IPS-18c (cell line): ENCODE measurements around the gene RFX8.

Experiments used
- H3K4me3 ChIP-seq: 2 replicates; pipeline ENCODE4 v1.7.0; 2013; ENCODE audit warnings: low read depth, mild to moderate bottlenecking, low read length, moderate library complexity; ENCODE audit not compliant: insufficient read depth
- H3K9me3 ChIP-seq: one replicate; pipeline ENCODE4 v1.6.1; 2013; ENCODE audit warnings: mild to moderate bottlenecking, low read length, moderate library complexity; ENCODE audit not compliant: control insufficient read depth, insufficient read depth

The RFX8 gene

DNA sequence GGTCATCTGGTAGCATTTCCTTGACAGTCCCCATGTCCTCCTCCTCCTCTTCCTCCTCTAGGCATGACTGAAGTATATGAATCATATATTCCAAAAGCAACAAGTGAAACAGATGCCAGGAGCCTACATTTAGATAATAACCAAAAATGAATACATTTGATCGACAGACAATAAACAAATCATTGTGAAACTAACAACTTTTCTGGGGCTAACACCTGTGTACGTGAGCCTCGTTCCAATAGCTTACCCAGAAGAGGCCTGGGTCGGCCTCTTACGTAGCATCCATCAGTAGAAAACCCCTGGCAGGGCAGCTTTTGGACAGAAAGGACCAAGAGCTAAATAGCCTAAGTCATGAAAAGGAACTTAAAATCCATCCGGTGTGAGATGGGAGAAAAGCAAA, 72.3 kb downstream of the RFX8 start:
- Histone ChIP-seq H3K9me3 (no peaks in the 10 kb centered on the region), H3K4me3 (no peak overlapping the region)

- Histone ChIP-seq H3K9me3 (no peaks in the 10 kb centered on the region), H3K4me3 (no peak overlapping the region)
Measured at GRCh38 chr2:101401906-101402305, 73.0 kb downstream of the RFX8 start.

- Histone ChIP-seq H3K9me3 (no peaks in the 10 kb centered on the region), H3K4me3 (no peak overlapping the region)
Measured at GRCh38 chr2:101401326-101401665, 73.6 kb downstream of the RFX8 start.

DNA sequence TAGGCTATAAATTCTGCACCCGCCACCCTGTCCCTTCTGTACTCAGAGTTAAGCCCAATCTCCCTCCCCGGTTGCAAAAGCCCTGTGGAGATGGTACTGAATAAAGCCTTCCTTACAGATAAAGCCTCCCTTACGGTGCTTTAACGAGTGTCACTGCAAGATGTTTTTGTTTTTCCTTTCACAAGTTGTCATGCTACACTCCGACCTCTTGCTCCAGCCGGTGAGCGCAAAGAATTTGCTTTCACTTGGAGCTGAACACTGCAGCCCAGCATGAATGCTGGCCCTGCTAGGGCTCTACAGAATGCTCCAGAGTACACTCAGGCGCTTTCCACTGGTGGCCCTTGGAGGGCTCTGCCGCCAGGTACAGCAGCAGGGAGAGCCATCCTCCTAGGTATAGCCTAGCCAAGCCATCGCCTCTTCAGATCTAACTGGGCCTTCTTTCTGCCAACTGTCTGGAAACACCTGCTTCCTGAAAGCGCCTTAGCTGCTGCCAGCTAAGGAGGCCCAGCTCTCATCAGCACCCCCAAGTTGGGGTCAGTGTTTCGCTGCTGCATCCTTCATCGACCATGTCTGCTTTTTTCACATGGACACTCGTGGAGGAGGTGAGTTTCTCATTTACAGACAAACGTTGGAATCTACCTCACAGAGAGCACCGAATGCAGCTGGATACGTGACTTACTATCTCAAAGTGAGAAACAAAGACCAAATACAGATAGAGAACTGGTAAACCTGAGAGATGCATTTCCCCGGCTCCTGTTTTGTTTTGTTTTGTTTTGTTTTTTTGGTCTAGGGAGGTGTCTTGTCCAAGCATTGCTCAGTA, 74.2 kb downstream of the RFX8 start:
- no peak overlapping the region for H3K4me3 ChIP-seq
- no peaks in the 10 kb centered on the region for H3K9me3 ChIP-seq

- Histone ChIP-seq H3K4me3 (no peak overlapping the region), H3K9me3 (no peaks in the 10 kb centered on the region)
Measured at GRCh38 chr2:101400048-101400447, 74.9 kb downstream of the RFX8 start.

DNA sequence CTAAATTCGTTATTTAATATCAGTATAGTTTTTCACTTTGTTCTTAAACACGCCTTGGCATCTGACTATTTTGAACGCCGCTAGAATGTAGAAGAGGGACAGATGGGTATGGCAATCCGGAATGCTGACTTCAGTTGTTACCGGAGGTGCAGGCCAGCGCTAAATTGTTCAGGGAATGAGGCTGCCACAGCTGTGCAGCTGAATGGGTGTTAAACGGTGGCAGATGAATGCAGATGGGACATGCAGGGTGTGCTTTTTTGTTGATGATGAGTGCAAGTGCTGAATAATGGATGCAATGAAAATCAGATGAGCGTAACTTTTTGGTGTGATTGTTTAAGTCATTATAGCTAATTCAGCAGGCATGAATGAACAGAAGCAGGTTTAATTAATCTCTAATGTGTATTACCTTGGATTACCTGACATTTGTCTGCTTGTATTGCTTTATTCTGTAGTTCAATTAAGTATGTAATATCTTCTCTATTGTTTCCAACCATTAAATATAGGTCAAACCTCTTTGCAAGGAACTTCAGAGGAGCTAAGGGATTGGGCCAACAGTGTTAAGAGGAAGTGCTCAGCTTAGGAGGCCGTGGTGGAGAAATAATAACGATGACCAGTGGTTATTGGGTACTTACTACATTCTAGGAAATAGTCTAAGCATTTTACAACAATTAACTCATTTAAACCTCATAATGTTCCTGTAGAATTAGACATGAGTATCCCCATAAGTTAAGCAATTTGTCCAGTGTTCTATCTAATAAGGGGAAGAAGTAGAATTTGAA, 75.7 kb downstream of the RFX8 start:
- Histone ChIP-seq H3K4me3 (no peak overlapping the region), H3K9me3 (no peaks in the 10 kb centered on the region)

DNA sequence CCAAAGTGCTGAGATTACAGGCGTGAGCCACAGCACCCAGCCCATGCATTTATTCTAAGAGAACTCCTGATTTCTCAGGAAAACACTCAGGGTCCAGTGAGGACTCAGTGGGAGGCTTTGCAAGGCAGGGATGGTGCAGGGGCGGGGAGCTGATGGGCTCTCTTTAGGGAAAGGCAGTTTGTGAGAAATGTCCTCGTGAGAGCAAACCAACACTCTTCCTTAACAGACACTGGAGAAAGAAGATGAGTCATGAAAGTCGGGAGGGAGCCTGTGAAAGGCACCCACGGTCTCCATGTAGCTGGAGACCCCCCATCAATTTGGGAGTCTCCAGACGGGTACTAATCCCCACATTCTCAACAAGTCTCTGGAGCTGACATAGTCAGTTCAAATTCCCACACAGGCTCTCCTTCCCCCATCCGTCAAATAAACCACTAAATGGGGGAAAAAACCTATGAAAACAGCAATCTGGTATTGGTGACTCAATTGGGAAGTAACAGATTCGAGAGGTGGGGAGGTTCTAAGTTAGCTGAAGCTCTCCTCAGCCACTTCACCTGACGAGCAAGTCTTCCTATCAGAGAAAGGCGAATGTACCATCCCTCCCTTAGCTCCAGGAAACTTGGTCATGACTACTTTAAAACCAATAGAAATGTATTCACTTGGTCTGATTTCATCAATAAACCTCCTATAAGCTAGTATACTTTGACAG, 76.6 kb downstream of the RFX8 start:
- Histone ChIP-seq H3K9me3 (no peaks in the 10 kb centered on the region), H3K4me3 (no peak overlapping the region)

DNA sequence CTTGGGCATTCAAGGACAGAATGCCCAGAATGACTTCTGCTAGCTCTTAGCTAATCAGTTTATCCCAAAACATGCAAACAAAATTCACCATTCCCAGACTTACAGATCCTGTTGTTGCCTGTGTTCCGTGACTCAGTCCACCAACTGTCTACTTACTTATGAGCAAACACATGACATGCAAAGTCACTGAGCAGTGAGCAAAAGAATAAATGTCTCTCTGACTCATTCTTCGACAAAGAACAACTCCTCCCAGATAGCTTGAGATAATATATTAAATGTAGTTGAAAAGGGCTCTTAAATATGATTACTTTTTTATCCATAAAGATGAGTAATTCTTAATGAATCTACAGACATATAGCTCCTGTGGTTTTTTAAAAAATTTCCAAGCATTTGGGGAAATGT, 78.6 kb downstream of the RFX8 start:
- Histone ChIP-seq H3K4me3 (no peak overlapping the region), H3K9me3 (no peaks in the 10 kb centered on the region)

DNA sequence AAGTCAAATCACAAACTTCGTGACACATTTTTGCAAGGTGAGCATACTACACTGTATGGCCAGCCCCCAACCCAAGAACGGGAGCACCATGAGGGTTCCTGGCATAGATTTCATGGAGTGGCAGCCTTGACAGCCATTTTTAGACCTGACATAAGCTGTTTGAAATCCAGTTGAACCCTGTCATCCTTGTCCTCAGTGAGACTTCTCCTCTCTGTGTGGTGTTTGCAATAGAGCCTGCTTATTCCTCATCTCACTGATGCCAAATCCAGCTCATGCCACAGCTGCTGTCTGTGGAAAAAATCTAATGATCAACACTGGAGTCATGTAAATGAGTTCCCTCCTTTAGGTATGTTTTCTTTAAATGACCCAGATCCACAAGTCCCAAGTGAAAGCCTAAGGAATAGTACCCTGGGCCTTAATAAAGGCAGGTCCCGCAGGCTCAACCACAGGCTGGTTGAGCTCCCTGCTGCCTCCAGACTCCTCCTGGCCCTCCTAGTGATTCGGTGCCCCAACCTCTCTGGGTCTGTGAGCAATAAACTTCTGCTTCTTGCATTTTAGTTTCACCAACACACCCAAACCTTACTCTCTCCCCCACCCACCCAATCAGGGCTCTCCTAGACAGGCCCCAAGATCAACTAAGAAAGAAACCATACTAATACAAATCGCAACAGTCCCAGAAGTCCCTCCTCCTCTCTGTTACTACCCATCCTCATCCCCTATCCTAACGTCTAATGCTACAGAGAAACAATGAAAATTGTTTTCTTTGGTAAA, 79.2 kb downstream of the RFX8 start:
- H3K9me3 ChIP-seq, result no peaks in the 10 kb centered on the region
- no peak overlapping the region for H3K4me3 ChIP-seq

GRCh38 chr2:101388232-101388631, 86.7 kb downstream of the RFX8 start:
- Histone ChIP-seq H3K4me3 (no peak overlapping the region), H3K9me3 (no peaks in the 10 kb centered on the region)

DNA sequence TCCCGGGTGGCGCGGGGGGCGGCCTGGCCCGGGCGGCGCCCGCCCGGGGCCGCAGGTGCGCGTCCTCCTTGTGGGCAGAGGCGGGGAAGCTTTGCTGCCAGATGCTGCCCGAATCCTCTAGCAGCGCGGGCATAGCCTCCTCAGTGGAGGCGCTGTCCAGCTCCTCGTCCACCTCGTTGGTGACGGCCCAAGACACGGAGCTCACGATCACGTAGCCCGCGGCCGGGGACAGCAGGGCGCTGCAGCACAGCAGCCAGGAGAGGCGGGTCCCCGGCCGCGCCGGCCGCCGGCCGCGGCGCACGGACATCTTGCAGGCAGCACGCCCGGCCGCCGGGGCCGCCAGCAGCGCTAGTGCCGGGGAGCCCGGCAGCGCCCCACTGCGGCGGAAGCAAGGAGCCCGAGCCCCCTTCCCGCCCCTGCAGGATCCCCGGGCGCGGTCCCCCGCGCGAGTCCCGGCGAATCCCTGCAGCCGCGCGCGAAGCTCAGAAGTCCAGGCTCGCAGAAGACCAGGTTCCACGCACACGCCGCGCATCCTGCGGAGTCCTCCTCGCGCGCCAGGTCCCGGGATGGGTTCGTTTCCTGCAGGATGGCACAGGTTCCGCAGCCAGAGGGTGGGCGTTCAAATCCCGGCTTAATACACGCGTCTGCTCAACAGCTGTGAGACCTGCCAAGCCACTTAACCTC, 87.6 kb downstream of the RFX8 start, which contains the start of gene CREG2:
CREG2 (minus strand) TSS at position 353 of the 684 bp plus-strand sequence; CDS start at position 307, 46 bp downstream.
- H3K4me3 ChIP-seq, result peak within 1 kb of the TSS; percentile 79

DNA sequence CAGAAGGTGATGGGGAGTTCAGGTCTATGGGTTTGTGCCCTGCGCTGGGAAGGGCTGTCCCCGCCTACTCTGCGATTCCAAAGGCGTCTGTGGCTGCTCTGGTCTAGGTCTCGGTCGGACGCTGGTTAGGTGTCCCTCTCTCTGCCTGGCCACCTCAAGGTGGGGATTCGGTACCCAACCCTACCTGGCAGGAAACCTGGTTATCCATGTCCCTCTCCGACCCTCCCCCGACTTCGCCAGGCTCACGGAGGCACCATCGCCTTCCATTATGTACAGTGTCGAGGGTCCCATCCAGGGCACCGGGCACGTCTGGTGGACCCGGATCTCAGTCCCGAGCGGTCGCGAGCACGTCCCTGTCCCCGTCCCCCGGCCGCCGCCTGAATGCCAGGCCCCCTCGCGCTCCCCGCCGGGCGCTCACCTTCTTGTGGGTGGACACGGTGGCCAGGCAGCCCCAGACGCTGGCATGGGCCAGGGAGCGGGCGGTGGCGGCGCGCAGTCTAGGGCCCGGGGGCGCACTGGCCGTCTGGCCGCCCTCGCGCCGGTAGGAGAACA, 88.2 kb downstream of the RFX8 start:
- peak overlapping the region; percentile 79 for H3K4me3 ChIP-seq
- H3K9me3 ChIP-seq, result no peaks in the 10 kb centered on the region

More for the DNA sequence above, 87.6 kb downstream of the RFX8 start, which contains the start of gene CREG2:
- no peaks in the 10 kb centered on the region for H3K9me3 ChIP-seq

DNA sequence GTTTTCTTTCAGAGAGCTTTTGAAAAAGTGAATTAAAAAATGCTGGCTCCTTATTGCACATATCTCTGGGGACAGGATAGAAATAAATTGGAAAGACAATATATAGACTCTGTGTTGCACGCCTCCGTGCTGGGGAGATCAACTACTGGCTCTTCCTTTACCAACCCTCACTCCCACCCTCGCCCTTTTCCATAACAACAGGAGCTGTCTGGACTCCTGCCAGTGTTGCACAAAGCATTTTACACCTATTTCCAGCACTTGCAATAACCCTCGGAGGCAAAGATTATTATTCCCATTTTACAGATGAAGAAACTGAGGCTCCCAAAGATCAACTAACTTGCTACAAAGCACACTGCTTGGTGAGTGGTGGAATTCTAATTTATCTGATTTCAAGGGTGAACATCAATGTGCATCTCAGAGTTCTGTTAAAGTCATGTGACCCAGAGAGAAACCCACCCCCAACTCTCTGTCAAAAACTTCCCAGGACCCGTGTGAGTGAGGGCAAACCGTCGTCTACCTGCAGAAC, 91.8 kb downstream of the RFX8 start:
- H3K9me3 ChIP-seq, result no peaks in the 10 kb centered on the region
- H3K4me3 ChIP-seq, result no peak overlapping the region

DNA sequence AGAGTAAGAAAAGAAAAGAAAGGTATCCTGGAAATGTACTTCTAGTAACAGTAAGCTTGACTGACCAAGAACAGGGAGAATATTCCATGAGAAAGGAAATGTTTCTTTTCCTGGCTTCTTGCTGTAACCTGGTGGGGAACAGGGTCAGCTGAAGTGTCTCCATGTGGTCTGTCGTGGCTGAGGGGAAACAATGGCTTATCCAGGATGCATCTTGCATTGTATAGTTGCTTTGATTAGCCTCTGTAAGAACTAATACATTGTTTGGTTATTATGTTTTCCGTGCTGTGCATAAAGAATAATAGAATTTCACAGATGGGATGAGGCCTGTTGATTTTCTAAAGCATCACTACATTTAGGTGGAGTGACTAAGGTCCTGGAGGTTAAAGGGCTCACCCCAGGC, 92.5 kb downstream of the RFX8 start:
- Histone ChIP-seq H3K9me3 (no peaks in the 10 kb centered on the region), H3K4me3 (no peak overlapping the region)

- Histone ChIP-seq H3K9me3 (no peaks in the 10 kb centered on the region), H3K4me3 (no peak overlapping the region)
Measured at GRCh38 chr2:101380376-101380775, 94.5 kb downstream of the RFX8 start.

GRCh38 chr2:101379091-101379490, 95.8 kb downstream of the RFX8 start:
- Histone ChIP-seq H3K4me3 (no peak overlapping the region), H3K9me3 (no peaks in the 10 kb centered on the region)
